Stimulated activated naive CD8-positive, alpha-beta T cell treated with anti-CD3 and anti-CD28 coated beads, Interleukin-15, Interleukin-2, amounts not matched to agents 100 U/mL and 50 U/mL, for 24 hours (primary cell): ENCODE results near the gene LIMA1.

Experiments used
- ATAC-seq: fragments of 150-1000 bp; cut with Tn5 transposase; one replicate; pipeline ENCODE4 v1.10.0; 2021
- DNase-seq: peaks from one replicate; pipeline ENCODE4 v3.0.0; 2021

Gene LIMA1

GRCh38 chr12:50129290-50129689 is 154.0 kb downstream of the LIMA1 start:
- no peak for ATAC-seq
- no peak for DNase-seq

GRCh38 chr12:50127546-50127945 is 155.8 kb downstream of the LIMA1 start:
- DNase-seq (no peak), ATAC-seq (no peak)
